Sigmoid colon (tissue), 7 donors: ENCODE data around the gene NLRP9. TPM values are rescaled to one million over a fixed set of nuclear protein-coding genes. Genes with fewer than 3 reads are reported as not detected.

Experiments used
- DNase-seq: peaks from one replicate; pipeline ENCODE4 v3.0.0-alpha.2; 2019
- H3K27ac ChIP-seq, 4 donors: fragments of 200-600 bp; sonication (generic); one replicate each; pipeline ENCODE4 v1.5.1; 2016 to 2019; ENCODE audit warnings: mild to moderate bottlenecking in 1 of 4
- H3K27me3 ChIP-seq, 3 donors: fragments of 200-600 bp; sonication (generic); one replicate each; pipeline ENCODE4 v1.5.1; 2019; ENCODE audit warnings: mild to moderate bottlenecking in 1 of 3
- H3K36me3 ChIP-seq, 4 donors: fragments of 200-600 bp; sonication (generic); one replicate each; pipeline ENCODE4 v1.5.1; 2016 to 2019
- H3K4me1 ChIP-seq, 4 donors: fragments of 200-600 bp; sonication (generic); one replicate each; pipeline ENCODE4 v1.5.1; 2017 to 2019
- H3K4me3 ChIP-seq, 4 donors: fragments of 200-600 bp; sonication (generic); one replicate each; pipeline ENCODE4 v1.5.1; 2017 to 2019; ENCODE audit warnings: mild to moderate bottlenecking in 2 of 4, moderate library complexity in 1 of 4
- H3K9me3 ChIP-seq, 4 donors: fragments of 200-600 bp in 3 of 4; sonication (generic) in 3 of 4; one replicate each; pipeline versions ENCODE4 v1.5.1 to v1.6.1; 2013 to 2019
- EP300 ChIP-seq, 4 donors: sonication (generic); formaldehyde crosslinking; IDR thresholded peaks; one replicate each; pipeline ENCODE4 v1.6.1; 2017; ENCODE audit warnings: antibody characterized with exemption in 4 of 4
- POLR2A ChIP-seq, 2 donors: fragments of 450-650 bp; IDR thresholded peaks; one replicate each; pipeline ENCODE4 v1.6.1; 2016; ENCODE audit warnings: antibody characterized with exemption in 2 of 2, mild to moderate bottlenecking in 2 of 2, moderate library complexity in 2 of 2
- POLR2AphosphoS5 ChIP-seq, 4 donors: sonication (generic); formaldehyde crosslinking; IDR thresholded peaks; one replicate each; pipeline ENCODE4 v1.6.1; 2017; ENCODE audit warnings: antibody characterized with exemption in 4 of 4
- WGBS, 2 donors: extraction: QIAGEN DNeasy Blood & Tissue Kit; methylation state at CpG; one replicate each; pipeline ENCODE4 v1.1.7; 2013; 5-methylcytosine and 5-hydroxymethylcytosine counted together
- intact Hi-C: fragments of 100-400 bp; cut with DNase I; formaldehyde crosslinking; loops from one replicate; pipeline ENCODE4 v1.15.1; 2023
- polyA plus RNA-seq, 3 donors: library from polyadenylated mRNA; stranded (reverse); fragments of 200-250 nt; gene quantifications; one replicate each; pipeline ENCODE4 v1.2.3, GENCODE V29; 2013
- total RNA-seq, 4 donors: library from RNA; depleted of rRNA; stranded (reverse); fragments of >200 nt; gene quantifications; one replicate each; pipeline ENCODE4 v1.1.0, GENCODE V29; 2016
- TF ChIP-seq, protein P1 (sequence below), 4 experiments: fragments of 450-650 bp in 3 of 4; fragments of 200-600 bp in 1 of 4; IDR thresholded peaks; one replicate each; pipeline ENCODE4 v1.5.1; 2016 to 2019; ENCODE audit warnings: antibody characterized with exemption in 4 of 4, mild to moderate bottlenecking in 3 of 4, moderate library complexity in 2 of 4
- donor health status: healthy with polysubstance abuse.
- donor health status: Bipolar disorder and iron deficiency.
- donor health status: healthy.

Gene NLRP9
- total and polyA plus RNA-seq, 7 donors: not detected

DNA sequence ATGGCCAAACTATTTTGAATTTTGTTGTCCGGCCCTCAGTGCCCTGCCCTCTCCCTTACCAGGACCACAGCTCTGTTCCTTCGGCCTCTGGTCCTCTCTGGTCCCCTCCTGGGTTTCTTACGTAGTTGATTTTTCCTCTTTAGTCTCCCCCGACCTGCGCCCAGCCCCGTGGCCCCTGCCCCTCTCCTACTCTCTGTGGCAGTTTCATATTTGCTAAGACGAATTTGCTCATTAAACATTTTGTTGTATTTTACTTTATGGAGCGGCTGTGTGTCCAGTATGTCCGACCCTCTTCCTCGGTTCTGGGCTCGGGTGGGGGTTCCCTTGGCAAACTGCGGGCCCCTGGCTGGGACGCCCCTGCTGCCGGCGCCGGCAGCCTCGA, 63.8 kb downstream of the NLRP9 start:
- intact Hi-C loops: loop anchor here (10.0 kb wide), 1 partner anchor 610 kb away; the partner anchor contains the start of gene RDH13
- WGBS, 2 donors: 25 to 38% methylated on average over 17 of the region's 17 CpGs
- peaks cover 16 to 54% (median 35%) of the 10 kb centered on the region in 4 donors for H3K36me3 ChIP-seq
- no peak for DNase-seq
- no peaks in the 10 kb centered on the region for H3K27me3 ChIP-seq
- H3K4me3 ChIP-seq: peak overlapping the region; percentile 51 to 99 (median 94)
- H3K27ac ChIP-seq: peak overlapping the region; percentile 86 to 98 (median 90)
- H3K9me3 ChIP-seq: no peaks in the 10 kb centered on the region
- peaks cover 0 to 44% (median 39%) of the 10 kb centered on the region in 4 donors for H3K4me1 ChIP-seq
- TF ChIP-seq POLR2AphosphoS5 (IDR thresholded peaks at IDR 0.05) (no peak), POLR2A (IDR thresholded peaks at IDR 0.05) (no peak)

DNA sequence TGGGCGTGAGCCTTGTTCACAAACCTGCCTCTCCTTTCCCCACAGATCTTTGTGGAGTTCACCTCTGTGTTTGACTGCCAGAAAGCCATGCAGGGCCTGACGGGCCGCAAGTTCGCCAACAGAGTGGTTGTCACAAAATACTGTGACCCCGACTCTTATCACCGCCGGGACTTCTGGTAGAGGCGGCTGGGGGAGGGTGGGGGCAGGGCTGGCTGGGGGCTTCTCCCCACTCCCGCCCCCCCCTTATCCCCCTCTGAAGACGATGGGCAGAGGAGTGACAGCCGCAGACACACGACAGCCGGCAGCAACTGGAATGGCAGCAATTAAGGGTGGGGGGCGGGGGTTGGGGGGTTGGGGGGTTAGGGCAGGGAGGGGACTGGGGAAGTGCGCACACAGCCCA, 64.3 kb downstream of the NLRP9 start:
- Histone ChIP-seq H3K4me1 (peaks cover 0 to 39% (median 36%) of the 10 kb centered on the region in 4 donors), H3K9me3 (no peaks in the 10 kb centered on the region), H3K36me3 (peaks cover 21 to 54% (median 35%) of the 10 kb centered on the region in 4 donors), H3K27ac (peak overlapping the region; percentile 86 to 98 (median 90)), H3K4me3 (no peak overlapping the region), H3K27me3 (no peaks in the 10 kb centered on the region)
- 69 to 81% methylated on average over 14 to 15 of the region's 15 CpGs for WGBS, 2 donors
- no peak for TF ChIP-seq POLR2AphosphoS5 (IDR thresholded peaks at IDR 0.05)
- TF ChIP-seq, protein P1, sequence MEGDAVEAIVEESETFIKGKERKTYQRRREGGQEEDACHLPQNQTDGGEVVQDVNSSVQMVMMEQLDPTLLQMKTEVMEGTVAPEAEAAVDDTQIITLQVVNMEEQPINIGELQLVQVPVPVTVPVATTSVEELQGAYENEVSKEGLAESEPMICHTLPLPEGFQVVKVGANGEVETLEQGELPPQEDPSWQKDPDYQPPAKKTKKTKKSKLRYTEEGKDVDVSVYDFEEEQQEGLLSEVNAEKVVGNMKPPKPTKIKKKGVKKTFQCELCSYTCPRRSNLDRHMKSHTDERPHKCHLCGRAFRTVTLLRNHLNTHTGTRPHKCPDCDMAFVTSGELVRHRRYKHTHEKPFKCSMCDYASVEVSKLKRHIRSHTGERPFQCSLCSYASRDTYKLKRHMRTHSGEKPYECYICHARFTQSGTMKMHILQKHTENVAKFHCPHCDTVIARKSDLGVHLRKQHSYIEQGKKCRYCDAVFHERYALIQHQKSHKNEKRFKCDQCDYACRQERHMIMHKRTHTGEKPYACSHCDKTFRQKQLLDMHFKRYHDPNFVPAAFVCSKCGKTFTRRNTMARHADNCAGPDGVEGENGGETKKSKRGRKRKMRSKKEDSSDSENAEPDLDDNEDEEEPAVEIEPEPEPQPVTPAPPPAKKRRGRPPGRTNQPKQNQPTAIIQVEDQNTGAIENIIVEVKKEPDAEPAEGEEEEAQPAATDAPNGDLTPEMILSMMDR (IDR thresholded peaks at IDR 0.05): no peak
- intact Hi-C loops: loop anchor here (2.0 to 10.0 kb wide), 2 partner anchors 17 to 609 kb away; partner anchors contain the start of gene RDH13
- no peak for DNase-seq

DNA sequence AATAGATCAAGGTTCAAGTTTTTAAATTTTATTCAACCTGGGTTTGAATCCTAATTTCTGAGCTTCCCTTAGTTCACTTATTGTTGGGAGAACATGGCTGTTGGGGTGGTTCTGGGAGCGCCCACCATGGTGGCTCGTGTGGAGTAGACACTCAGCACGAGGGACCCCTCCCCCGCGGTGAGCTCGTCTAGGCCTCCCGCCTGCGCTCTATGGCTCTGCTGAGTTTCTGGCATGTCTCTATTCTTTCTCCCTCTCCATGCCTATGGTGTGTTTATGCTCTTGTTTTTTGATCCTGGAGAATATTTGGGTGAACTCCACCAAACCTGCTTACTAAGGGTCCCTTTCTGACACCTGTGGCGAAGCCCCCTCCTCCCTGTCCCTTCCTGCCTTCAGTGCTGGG, 64.7 kb downstream of the NLRP9 start:
- H3K36me3 ChIP-seq: peaks cover 25 to 54% (median 36%) of the 10 kb centered on the region in 4 donors
- H3K27me3 ChIP-seq: no peaks in the 10 kb centered on the region
- DNase-seq: no peak
- WGBS, 2 donors: 80 to 86% methylated on average over 9 of the region's 9 CpGs
- intact Hi-C loops: loop anchor here (2.0 to 10.0 kb wide), 2 partner anchors 17 to 609 kb away; partner anchors contain the start of gene RDH13
- peak overlapping the region in 2 of 4 donors; percentile 88 to 92 for H3K27ac ChIP-seq
- H3K4me3 ChIP-seq: no peak overlapping the region
- H3K4me1 ChIP-seq: peaks cover 0 to 37% (median 36%) of the 10 kb centered on the region in 4 donors
- H3K9me3 ChIP-seq: no peaks in the 10 kb centered on the region
- TF ChIP-seq EP300 (IDR thresholded peaks at IDR 0.05) (no peak), POLR2AphosphoS5 (IDR thresholded peaks at IDR 0.05) (no peak), POLR2A (IDR thresholded peaks at IDR 0.05) (no peak)
- TF ChIP-seq, protein P1 (IDR thresholded peaks at IDR 0.05): no peak

DNA sequence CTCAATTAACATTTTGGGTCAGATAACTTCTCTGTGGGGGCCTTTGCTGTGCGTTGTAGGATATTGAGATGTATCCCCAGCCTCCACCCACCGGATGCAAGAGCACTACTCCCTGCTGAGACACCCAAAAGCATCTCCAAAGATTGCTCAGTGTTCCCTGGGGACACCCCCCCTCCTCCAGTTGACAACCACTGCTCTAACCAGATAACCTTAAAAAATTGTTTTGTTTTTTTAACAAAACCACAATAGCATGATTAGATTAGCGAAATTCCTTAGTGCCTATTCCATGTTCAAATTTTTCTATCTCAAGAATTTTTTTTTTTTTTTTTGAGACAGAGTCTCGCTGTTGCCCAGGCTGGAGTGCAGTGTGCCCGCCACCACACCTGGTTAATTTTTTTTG, 65.8 kb downstream of the NLRP9 start:
- peaks cover 27 to 58% (median 44%) of the 10 kb centered on the region in 4 donors for H3K36me3 ChIP-seq
- no peaks in the 10 kb centered on the region for H3K9me3 ChIP-seq
- H3K27ac ChIP-seq: no peak overlapping the region
- H3K4me3 ChIP-seq: no peak overlapping the region
- DNase-seq: no peak
- intact Hi-C loops: loop anchor here (2.0 to 10.0 kb wide), 2 partner anchors 16 to 608 kb away; partner anchors contain the start of gene RDH13
- H3K27me3 ChIP-seq: no peaks in the 10 kb centered on the region
- 90% methylated on average over 5 of the region's 5 CpGs for WGBS, 2 donors
- TF ChIP-seq, protein P1 (IDR thresholded peaks at IDR 0.05): no peak
- TF ChIP-seq EP300 (IDR thresholded peaks at IDR 0.05) (no peak), POLR2AphosphoS5 (IDR thresholded peaks at IDR 0.05) (no peak), POLR2A (IDR thresholded peaks at IDR 0.05) (no peak)
- peaks cover 0 to 32% (median 31%) of the 10 kb centered on the region in 4 donors for H3K4me1 ChIP-seq

GRCh38 chr19:55671054-55671378, 67.2 kb downstream of the NLRP9 start:
- peaks cover 0 to 18% (median 17%) of the 10 kb centered on the region in 4 donors for H3K4me1 ChIP-seq
- no peak overlapping the region for H3K4me3 ChIP-seq
- TF ChIP-seq POLR2A (IDR thresholded peaks at IDR 0.05) (no peak), POLR2AphosphoS5 (IDR thresholded peaks at IDR 0.05) (no peak), EP300 (IDR thresholded peaks at IDR 0.05) (no peak)
- TF ChIP-seq, protein P1 (IDR thresholded peaks at IDR 0.05): no peak
- no peaks in the 10 kb centered on the region for H3K9me3 ChIP-seq
- DNase-seq: no peak
- H3K36me3 ChIP-seq: peaks cover 36 to 72% (median 56%) of the 10 kb centered on the region in 4 donors
- no peak overlapping the region for H3K27ac ChIP-seq
- WGBS, 2 donors: 58 to 82% methylated on average over 2 of the region's 2 CpGs
- H3K27me3 ChIP-seq: no peaks in the 10 kb centered on the region
- intact Hi-C loops: loop anchor here (10.0 kb wide), 1 partner anchor 606 kb away; the partner anchor contains the start of gene RDH13
